ENCODE measurements around the gene SLC5A10. TPM values are rescaled to one million over a fixed set of nuclear protein-coding genes. Genes with fewer than 3 reads are reported as not detected.

Gene SLC5A10
- total RNA-seq, 1 donor from 2014 or later: not detected

- no peaks in the 10 kb centered on the region for H3K27me3 ChIP-seq
- H3K9me3 ChIP-seq: no peaks in the 10 kb centered on the region
- peaks cover 40% of the 10 kb centered on the region for H3K36me3 ChIP-seq
- H3K27ac ChIP-seq: no peak overlapping the region
- intact Hi-C loops (cut with DNase I): no loop called here
- no peak overlapping the region for H3K4me3 ChIP-seq
- no peak for ATAC-seq
- TF ChIP-seq CTCF (IDR thresholded peaks at IDR 0.05): no peak
- H3K4me1 ChIP-seq: peaks cover 20% of the 10 kb centered on the region
- no peak for DNase-seq
Measured at GRCh38 chr17:18916816-18917500, 35.0 kb upstream of the SLC5A10 start.

- ATAC-seq (no peak), DNase-seq (no peak)
- Histone ChIP-seq H3K4me1 (peaks cover 26% of the 10 kb centered on the region), H3K4me3 (no peak overlapping the region), H3K27me3 (no peaks in the 10 kb centered on the region), H3K9me3 (no peaks in the 10 kb centered on the region), H3K27ac (no peak overlapping the region), H3K36me3 (peaks cover 34% of the 10 kb centered on the region)
- intact Hi-C loops (cut with DNase I): no loop called here
- TF ChIP-seq CTCF (IDR thresholded peaks at IDR 0.05): no peak
Measured at GRCh38 chr17:18917506-18918032, 34.4 kb upstream of the SLC5A10 start.

- TF ChIP-seq CTCF (IDR thresholded peaks at IDR 0.05): no peak
- H3K27ac ChIP-seq: no peak overlapping the region
- intact Hi-C loops (cut with DNase I): no loop called here
Measured at GRCh38 chr17:18919963-18920362, 32.0 kb upstream of the SLC5A10 start.

GRCh38 chr17:18920911-18921441 lies 31.0 kb upstream of the SLC5A10 start:
- DNase-seq (no peak), ATAC-seq (no peak)
- intact Hi-C loops (cut with DNase I): no loop called here
- Histone ChIP-seq H3K36me3 (peaks cover 32% of the 10 kb centered on the region), H3K27ac (peak overlapping the region; percentile 47), H3K9me3 (no peaks in the 10 kb centered on the region), H3K4me3 (no peak overlapping the region), H3K4me1 (peaks cover 28% of the 10 kb centered on the region), H3K27me3 (no peaks in the 10 kb centered on the region)
- TF ChIP-seq CTCF (IDR thresholded peaks at IDR 0.05): no peak

More at GRCh38 chr17:18919963-18920362, 32.0 kb upstream of the SLC5A10 start:
- Histone ChIP-seq H3K36me3 (peaks cover 29% of the 10 kb centered on the region), H3K27me3 (no peaks in the 10 kb centered on the region), H3K9me3 (no peaks in the 10 kb centered on the region), H3K4me1 (peaks cover 28% of the 10 kb centered on the region), H3K4me3 (no peak overlapping the region)
- no peak for ATAC-seq
- no peak for DNase-seq

- intact Hi-C loops (cut with DNase I): no loop called here
- H3K36me3 ChIP-seq: peaks cover 27% of the 10 kb centered on the region
- no peak overlapping the region for H3K27ac ChIP-seq
Measured at GRCh38 chr17:18921485-18921884, 30.5 kb upstream of the SLC5A10 start.

More at GRCh38 chr17:18921485-18921884, 30.5 kb upstream of the SLC5A10 start:
- Histone ChIP-seq H3K4me1 (peaks cover 28% of the 10 kb centered on the region), H3K4me3 (no peak overlapping the region), H3K9me3 (no peaks in the 10 kb centered on the region), H3K27me3 (no peaks in the 10 kb centered on the region)
- ATAC-seq: no peak
- DNase-seq: no peak
- no peak for TF ChIP-seq CTCF (IDR thresholded peaks at IDR 0.05)
